Measurements from ENCODE around the gene CCDC122.

- TF ChIP-seq NR3C1 (CRISPR knock-in tag; IDR thresholded peaks at IDR 0.05) (no peak), CHD4 (IDR thresholded peaks at IDR 0.05; ENCODE audit: insufficient read depth, insufficient replicate concordance, low read depth, low read length, poor library complexity, severe bottlenecking) (no peak), CBX8 (IDR thresholded peaks at IDR 0.05; ENCODE audit: borderline replicate concordance, extremely low read depth, low read depth, low read length, poor library complexity, severe bottlenecking) (no peak), NRF1 (conservative IDR thresholded peaks at IDR 0.05 in 1 of 2, IDR thresholded peaks at IDR 0.05 in 1 of 2) (no peak), ZNF311 (CRISPR knock-in tag; IDR thresholded peaks at IDR 0.05) (no peak), ELF1 (tag; IDR thresholded peaks at IDR 0.05) (no peak), REST (IDR thresholded peaks at IDR 0.05; ENCODE audit: borderline replicate concordance) (no peak), REST (CRISPR knock-in tag; IDR thresholded peaks at IDR 0.05; ENCODE audit: low read depth) (no peak), SP1 (CRISPR knock-in tag; IDR thresholded peaks at IDR 0.05) (no peak), PHF8 (IDR thresholded peaks at IDR 0.05; ENCODE audit: borderline replicate concordance, low read length) (no peak), RAD51 (IDR thresholded peaks at IDR 0.05; ENCODE audit: borderline replicate concordance, low read depth) (no peak)
Observed at GRCh38 chr13:43805071-43805468, 74.5 kb downstream of the CCDC122 start.

Measured in K562 (cell line).